Amniotic epithelial cell (primary cell): ENCODE results near the gene C2orf76.
"Not testable (repeated sequence)": the region's sequence is repeated elsewhere in the genome, so short reads cannot be mapped to it uniquely, and the experiment has no call there.

ENCODE experiments used
- DNase-seq: peaks from one replicate; pipeline ENCODE4 v3.0.0-alpha.2; 2010; ENCODE audit warnings: low read depth

Gene C2orf76

DNA sequence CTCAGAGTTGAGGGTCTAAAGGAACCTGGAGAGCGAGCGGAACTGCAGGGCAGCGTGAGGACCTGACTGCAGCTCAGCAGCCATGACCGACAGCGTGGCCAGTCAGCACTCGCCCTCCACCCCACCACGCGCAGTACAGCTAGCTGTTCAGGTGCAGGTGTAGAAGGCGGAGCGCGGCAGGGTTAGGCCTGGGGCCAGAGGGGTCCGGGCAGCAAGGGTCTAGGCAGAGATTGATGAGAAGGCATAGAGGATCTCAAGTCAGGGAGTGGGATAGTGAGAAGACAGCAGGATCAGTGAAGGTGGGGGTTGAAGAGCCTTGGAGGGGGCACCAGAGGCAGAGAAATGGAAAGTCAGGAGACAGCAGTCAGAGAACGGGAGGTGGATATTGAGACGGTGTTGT lies 72.0 kb downstream of the C2orf76 start:
- DNase-seq = no peak

- DNase-seq = no peak
Observed at GRCh38 chr2:119293900-119294299, 72.7 kb downstream of the C2orf76 start.

GRCh38 chr2:119293254-119293653 lies 73.4 kb downstream of the C2orf76 start:
- peak; percentile 42 for DNase-seq

GRCh38 chr2:119292226-119292625 lies 74.4 kb downstream of the C2orf76 start:
- peak; percentile 15 for DNase-seq

DNA sequence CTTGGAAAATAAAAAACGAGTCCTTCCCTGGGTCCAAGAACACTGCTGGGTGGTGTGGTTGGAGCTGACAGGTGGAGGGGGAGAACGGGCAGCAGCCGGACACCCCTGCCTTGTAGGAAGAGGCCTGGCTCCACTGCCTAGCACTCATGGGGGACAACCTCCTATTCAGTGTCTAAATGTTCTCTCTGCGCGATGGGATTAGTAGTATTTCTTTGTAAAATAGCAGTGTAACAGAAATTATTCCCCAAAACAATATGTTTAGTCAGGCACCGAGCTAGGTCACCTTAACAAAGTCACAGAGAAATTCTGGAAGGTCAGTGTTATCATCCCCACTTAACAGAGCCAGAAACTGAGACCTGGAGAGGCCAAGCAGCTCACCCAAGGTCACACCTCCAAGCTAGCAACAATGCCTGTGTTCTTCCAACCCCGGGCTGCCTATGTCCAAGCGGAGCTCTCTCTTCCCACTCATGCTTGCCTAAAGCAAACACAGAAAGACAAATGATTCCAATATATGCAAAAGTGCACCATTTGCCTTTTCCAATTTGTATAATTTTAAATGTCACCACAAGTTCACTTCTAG lies 75.0 kb downstream of the C2orf76 start:
- no peak for DNase-seq

DNA sequence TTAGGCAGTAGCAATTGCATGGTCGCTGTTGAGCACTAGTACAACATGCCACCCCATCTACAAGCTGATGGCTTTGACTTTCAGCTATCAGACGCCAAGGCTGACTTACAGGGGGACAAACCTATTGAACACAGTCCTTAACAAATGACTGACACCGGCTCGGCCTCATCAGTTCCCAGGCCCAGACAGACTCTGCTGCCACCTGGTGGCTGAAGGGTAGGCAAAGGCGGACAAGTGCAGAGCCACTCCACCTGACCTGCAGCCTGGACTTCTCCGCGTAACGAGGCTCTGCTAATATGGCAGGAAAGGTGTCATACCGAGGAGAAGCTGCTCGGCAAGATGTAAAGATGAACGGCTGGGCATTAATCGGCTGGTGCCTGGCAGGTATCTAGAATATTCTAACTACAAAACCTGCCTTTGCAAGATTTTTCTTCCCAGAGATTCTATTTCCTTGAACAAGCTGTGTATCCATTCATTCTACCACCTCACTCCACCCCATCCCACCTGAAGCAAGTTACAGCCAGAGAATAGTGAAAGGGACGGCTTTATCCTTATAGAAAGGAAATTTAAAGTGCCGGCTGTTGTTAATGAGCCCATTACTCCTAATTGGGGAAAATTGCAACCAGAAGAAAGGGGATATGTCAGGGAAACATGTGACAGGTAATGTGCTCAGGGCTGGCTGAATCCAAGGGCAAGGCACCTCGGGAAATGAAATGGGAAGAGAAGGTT lies 75.6 kb downstream of the C2orf76 start:
- DNase-seq = peak; percentile 36

DNA sequence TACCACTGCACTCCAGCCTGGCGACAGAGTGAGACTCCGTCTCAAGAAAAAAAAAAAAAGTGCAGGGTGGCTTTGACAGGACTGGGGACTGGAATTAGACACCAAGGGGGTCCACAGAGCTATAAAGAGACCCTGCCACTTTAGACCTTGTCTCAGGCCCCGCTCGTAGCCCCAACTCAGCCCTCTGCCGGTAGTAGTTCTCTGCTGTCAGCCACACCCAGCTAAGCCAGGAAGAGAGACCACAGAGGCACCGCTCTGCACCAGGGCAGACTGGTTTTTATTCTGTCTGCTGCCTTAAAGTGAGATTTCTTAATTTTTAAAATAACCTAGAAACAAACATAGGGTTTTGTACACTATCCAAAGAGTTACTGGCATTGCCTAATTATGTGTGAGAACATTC lies 77.0 kb downstream of the C2orf76 start:
- peak; percentile 21 for DNase-seq

GRCh38 chr2:119289093-119289492 lies 77.5 kb downstream of the C2orf76 start:
- DNase-seq = peak; percentile 88

GRCh38 chr2:119288576-119288975 lies 78.1 kb downstream of the C2orf76 start:
- DNase-seq = peak; percentile 29

DNA sequence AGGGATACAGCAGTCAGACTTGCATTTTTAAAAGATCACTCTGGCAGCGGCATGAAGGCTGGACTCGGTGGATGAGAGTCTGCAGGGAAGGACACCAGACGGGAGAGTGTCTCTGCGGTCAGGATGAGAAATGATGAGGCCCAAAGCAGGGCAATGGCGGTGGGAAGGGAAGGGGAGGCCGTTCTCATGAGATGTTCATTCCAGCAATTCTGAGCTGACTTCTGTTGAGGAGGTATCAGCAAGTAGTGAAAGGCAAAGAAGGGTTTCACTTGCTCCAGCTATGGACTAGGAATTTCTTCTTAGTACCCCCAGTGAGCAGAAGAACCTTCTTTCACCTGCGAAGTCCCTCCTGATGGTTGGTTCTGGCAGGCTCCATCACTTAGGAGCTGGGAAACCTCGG lies 80.0 kb downstream of the C2orf76 start:
- DNase-seq = no peak

- peak; percentile 58 for DNase-seq
Observed at GRCh38 chr2:119283873-119284331, 82.7 kb downstream of the C2orf76 start.

DNA sequence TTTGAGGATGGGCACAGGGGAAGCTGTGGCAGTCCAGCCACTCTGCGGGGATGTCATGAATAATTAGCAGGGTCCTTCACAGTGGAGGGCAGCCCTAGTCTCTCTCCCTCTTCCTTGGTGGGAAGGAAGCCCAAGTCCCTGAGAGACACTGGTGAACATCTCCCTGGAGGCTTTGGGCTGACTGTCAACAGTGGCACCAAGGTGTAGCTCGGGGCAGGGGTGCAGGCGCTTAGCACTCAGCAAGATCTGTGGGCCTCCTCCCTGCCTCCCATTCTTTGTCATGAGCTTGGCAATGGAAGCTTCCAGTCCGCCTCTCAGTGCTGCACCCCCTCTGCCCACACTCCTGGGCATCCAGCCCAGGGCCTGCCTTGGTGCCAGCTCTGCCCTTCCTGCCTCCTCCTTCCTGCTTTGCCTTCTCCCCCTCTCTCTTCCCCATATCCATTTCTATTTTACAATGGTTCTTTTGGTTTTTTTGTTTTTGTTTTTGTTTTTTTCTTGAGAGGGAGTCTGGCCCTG lies 83.6 kb downstream of the C2orf76 start:
- no peak for DNase-seq

DNA sequence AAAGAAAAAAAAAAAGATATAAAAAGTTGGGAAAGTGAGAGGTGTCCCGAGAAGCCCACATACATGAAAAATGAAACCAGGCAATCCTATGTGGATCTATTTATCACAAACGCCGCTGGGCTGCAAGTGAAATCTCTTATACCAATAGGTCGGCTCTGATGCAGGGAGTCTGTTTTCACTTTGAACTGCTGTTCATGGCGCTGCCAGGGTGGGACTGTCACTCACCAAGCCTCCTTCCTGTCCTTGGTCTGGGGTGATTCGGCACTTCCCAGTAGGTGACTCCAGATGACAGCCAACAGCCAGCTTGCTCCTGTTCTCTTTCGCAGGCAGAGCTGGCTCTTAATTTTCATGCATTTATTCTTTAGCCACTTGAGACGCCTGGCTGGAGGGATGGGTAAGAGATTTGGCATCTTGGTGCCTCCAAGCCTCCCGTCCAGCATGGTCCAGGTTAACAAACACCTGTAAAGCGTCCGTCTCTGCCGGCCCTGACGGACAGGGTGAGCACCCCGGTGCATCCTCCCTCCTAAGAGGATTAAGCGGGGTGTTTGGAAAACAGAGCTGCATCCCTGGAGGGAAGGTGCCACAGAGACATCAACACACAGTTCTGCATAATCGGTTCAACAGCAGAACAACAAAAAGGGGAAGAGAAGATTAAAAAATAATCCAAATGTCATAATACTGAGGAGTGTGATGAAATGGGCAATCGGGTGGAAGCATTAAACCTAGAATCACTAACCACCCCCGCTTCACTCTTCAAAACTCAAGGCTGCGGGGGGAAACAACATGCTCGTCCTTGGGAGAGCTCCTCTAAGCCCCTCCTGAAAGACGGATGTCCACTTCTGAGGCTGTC lies 84.3 kb downstream of the C2orf76 start:
- no peak for DNase-seq

DNA sequence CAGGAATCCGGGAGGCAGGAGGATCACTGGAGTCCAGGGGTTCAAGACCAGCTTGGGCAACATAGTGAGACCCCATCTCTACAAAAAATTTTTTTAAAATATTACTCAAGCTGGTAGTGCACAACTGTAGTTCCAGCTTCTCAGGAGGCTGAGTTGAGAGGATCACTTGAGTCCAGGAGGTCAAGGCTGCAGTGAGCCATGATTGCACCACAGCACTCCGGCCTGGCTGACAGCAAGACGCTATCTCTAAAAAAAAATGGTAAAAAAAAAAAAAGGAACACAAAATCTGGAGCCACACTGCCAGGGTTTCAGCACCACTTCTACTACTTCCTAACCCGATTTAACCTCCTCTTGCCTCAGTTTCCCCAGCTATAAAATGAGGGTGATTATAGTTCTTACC lies 86.0 kb downstream of the C2orf76 start:
- DNase-seq = no peak

GRCh38 chr2:119279666-119280065 lies 87.0 kb downstream of the C2orf76 start:
- DNase-seq = no peak

- no peak for DNase-seq
Observed at GRCh38 chr2:119278946-119279345, 87.7 kb downstream of the C2orf76 start.

DNA sequence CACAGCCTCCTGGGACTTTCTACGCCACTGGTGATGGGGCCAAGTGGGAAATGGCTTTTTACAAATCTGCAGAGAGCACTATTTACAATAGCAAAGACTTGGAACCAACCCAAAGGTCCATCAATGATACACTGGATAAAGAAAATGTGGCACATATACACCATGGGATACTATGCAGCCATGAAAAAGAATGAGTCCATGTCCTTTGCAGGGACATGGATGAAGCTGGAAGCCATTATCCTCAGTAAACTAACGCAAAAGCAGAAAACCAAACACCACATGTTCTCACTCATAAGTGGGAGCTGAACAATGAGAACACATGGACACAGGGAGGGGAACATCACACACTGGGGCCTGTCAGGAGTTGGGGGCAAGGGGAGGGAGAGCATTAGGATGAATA lies 88.2 kb downstream of the C2orf76 start:
- not testable (repeated sequence) for DNase-seq

GRCh38 chr2:119276864-119277263 lies 89.8 kb downstream of the C2orf76 start:
- no peak for DNase-seq

DNA sequence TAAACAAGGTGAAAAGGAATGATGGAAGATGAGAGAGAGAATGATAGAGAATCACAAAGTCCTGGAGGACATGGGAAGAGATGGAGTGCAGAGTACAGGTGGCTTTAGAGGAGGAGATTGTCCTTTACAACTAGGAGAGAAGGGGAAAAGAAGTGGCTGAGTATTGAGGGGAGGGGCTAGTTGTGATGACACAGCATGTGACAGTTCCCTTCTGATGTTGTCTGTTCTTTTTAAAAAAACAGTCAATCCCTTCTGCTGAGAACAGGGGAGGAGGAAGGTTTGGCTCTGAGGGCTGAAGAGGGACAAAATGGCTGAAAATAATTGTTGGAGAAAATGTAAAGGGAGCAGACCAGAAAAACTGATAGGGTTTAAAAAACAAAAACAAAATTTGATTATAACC lies 99.0 kb downstream of the C2orf76 start:
- no peak for DNase-seq

GRCh38 chr2:119266091-119266589 lies 100.5 kb downstream of the C2orf76 start:
- DNase-seq = no peak

DNA sequence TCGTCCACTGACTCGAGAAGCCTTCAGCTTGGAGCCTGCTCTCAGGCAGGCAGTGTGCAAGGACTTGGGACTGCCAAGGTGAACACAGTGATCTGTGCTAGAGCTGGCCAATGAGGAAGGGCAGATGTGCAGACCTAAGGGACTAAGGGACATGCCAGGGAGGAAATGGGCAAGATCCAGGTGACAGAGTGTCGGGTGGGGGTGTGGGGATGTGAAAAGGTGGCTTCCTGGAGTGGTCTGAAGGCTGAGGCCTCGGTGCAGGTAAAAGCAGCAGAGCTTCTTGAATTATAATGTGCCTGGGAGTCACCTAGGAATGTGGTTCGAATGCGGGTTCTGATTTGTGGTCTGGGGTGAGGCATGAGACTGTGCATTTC lies 101.0 kb downstream of the C2orf76 start:
- no peak for DNase-seq
